GM11168 (cell line): ENCODE data around the gene MARK3.

Experiments
- in situ Hi-C: fragments of 300-500 bp; cut with MboI; formaldehyde crosslinking; loops from one replicate; pipeline ENCODE4 v1.12.0; 2022; ENCODE audit warnings: low sequenced_read_pairs; ENCODE audit not compliant: unreplicated experiment

The MARK3 gene

GRCh38 chr14:103362780-103363179 is 22.4 kb upstream of the MARK3 start:
- in situ Hi-C loops, result no loop called here

GRCh38 chr14:103366741-103367140 is 18.5 kb upstream of the MARK3 start:
- in situ Hi-C loops, result no loop called here

GRCh38 chr14:103367995-103368394 is 17.2 kb upstream of the MARK3 start:
- in situ Hi-C loops, result no loop called here

GRCh38 chr14:103370087-103370486 is 15.1 kb upstream of the MARK3 start:
- in situ Hi-C loops, result no loop called here

GRCh38 chr14:103372017-103372416 is 13.2 kb upstream of the MARK3 start:
- in situ Hi-C loops, result no loop called here

- in situ Hi-C loops, result no loop called here
Measured at GRCh38 chr14:103372552-103373304, 12.5 kb upstream of the MARK3 start.

- in situ Hi-C loops, result no loop called here
Measured at GRCh38 chr14:103374121-103374520, 11.1 kb upstream of the MARK3 start.

- in situ Hi-C loops, result no loop called here
Measured at GRCh38 chr14:103377522-103378037, 7.6 kb upstream of the MARK3 start.

GRCh38 chr14:103378038-103378854 is 7.0 kb upstream of the MARK3 start:
- in situ Hi-C loops, result no loop called here

GRCh38 chr14:103380719-103381377 is 4.4 kb upstream of the MARK3 start:
- in situ Hi-C loops, result no loop called here

GRCh38 chr14:103382376-103382775 is 2.8 kb upstream of the MARK3 start:
- in situ Hi-C loops, result no loop called here

GRCh38 chr14:103384450-103385151 is 614 bp upstream of the MARK3 start:
- in situ Hi-C loops, result no loop called here

GRCh38 chr14:103385929-103386712 is 906 bp downstream of the MARK3 start:
- in situ Hi-C loops, result no loop called here

- in situ Hi-C loops, result no loop called here
Measured at GRCh38 chr14:103386713-103387329, 1.6 kb downstream of the MARK3 start.

GRCh38 chr14:103388664-103389063 is 3.4 kb downstream of the MARK3 start:
- in situ Hi-C loops, result no loop called here

GRCh38 chr14:103390605-103391004 is 5.4 kb downstream of the MARK3 start:
- in situ Hi-C loops, result no loop called here

- in situ Hi-C loops, result no loop called here
Measured at GRCh38 chr14:103391048-103391447, 5.8 kb downstream of the MARK3 start.

- in situ Hi-C loops, result no loop called here
Measured at GRCh38 chr14:103392106-103392505, 6.9 kb downstream of the MARK3 start.

- in situ Hi-C loops, result no loop called here
Measured at GRCh38 chr14:103392572-103392971, 7.4 kb downstream of the MARK3 start.
